Endothelial cell (in vitro differentiated cells): Measurements from ENCODE around the gene NLRP14. TPM values are rescaled to one million over a fixed set of nuclear protein-coding genes. Genes with fewer than 3 reads are reported as not detected.
A peak's percentile ranks its signal among the peaks of the same experiment; 100 is the strongest.

Experiments
- DNase-seq: peaks from one replicate; pipeline ENCODE4 v3.0.0; 2021; ENCODE audit warnings: low spot score
- H3K27ac Mint-ChIP-seq: one replicate; pipeline ENCODE4 v1.8.0; 2021; ENCODE audit warnings: mixed read lengths, inconsistent platforms; ENCODE audit not compliant: unreplicated experiment
- H3K27me3 Mint-ChIP-seq: one replicate; pipeline ENCODE4 v1.8.0; 2021; ENCODE audit warnings: mild to moderate bottlenecking, moderate library complexity, mixed read lengths, inconsistent platforms; ENCODE audit not compliant: unreplicated experiment
- H3K36me3 Mint-ChIP-seq: one replicate; pipeline ENCODE4 v1.8.0; 2021; ENCODE audit warnings: mild to moderate bottlenecking, low read depth, mixed read lengths, inconsistent platforms; ENCODE audit not compliant: unreplicated experiment
- H3K4me1 Mint-ChIP-seq: one replicate; pipeline ENCODE4 v1.8.0; 2021; ENCODE audit warnings: mild to moderate bottlenecking, mixed read lengths, inconsistent platforms; ENCODE audit not compliant: unreplicated experiment
- H3K4me3 Mint-ChIP-seq: one replicate; pipeline ENCODE4 v1.8.0; 2021; ENCODE audit warnings: mild to moderate bottlenecking, mixed read lengths, inconsistent platforms; ENCODE audit not compliant: unreplicated experiment
- H3K9me3 Mint-ChIP-seq: one replicate; pipeline ENCODE4 v1.8.0; 2021; ENCODE audit warnings: mixed read lengths, inconsistent platforms; ENCODE audit not compliant: unreplicated experiment
- CTCF ChIP-seq: fragments of 200-600 bp; sonication (generic); IDR thresholded peaks from one replicate; pipeline ENCODE4 v1.5.0; 2021; ENCODE audit warnings: antibody characterized with exemption; ENCODE audit not compliant: unreplicated experiment
- total RNA-seq: library from RNA; stranded (reverse); fragmentation: NEBNext Ultra II Directional; extraction: Animal tissue kit (Norgen Biotek cat#: 25700); gene quantifications from one replicate; pipeline ENCODE4 v1.2.1, GENCODE V29; 2021; ENCODE audit not compliant: unreplicated experiment

Gene NLRP14
- total RNA-seq, 1 donor from 2014 or later: 0.13 TPM

GRCh38 chr11:7014118-7014517, 6.2 kb upstream of the NLRP14 start:
- Mint-ChIP-seq H3K27me3 (peaks cover 3% of the 10 kb centered on the region), H3K4me1 (peaks cover 8% of the 10 kb centered on the region), H3K4me3 (no peak overlapping the region), H3K36me3 (no peaks in the 10 kb centered on the region), H3K9me3 (no peaks in the 10 kb centered on the region), H3K27ac (no peak overlapping the region)
- no peak for DNase-seq
- TF ChIP-seq CTCF: no peak

GRCh38 chr11:7016011-7016410, 4.3 kb upstream of the NLRP14 start:
- TF ChIP-seq CTCF: no peak
- Mint-ChIP-seq H3K9me3 (no peaks in the 10 kb centered on the region), H3K4me1 (peaks cover 11% of the 10 kb centered on the region), H3K27me3 (peaks cover 5% of the 10 kb centered on the region), H3K4me3 (no peak overlapping the region), H3K36me3 (no peaks in the 10 kb centered on the region), H3K27ac (no peak overlapping the region)
- no peak for DNase-seq

GRCh38 chr11:7019500-7020182, 638 bp upstream of the NLRP14 start:
- peak; percentile 51 for DNase-seq

GRCh38 chr11:7021318-7021717, 1.0 kb downstream of the NLRP14 start:
- peaks cover 6% of the 10 kb centered on the region for H3K4me1 Mint-ChIP-seq
- TF ChIP-seq CTCF: no peak
- no peak overlapping the region for H3K4me3 Mint-ChIP-seq
- no peak for DNase-seq
- H3K9me3 Mint-ChIP-seq: no peaks in the 10 kb centered on the region
- H3K36me3 Mint-ChIP-seq: no peaks in the 10 kb centered on the region
- H3K27me3 Mint-ChIP-seq: peaks cover 5% of the 10 kb centered on the region
- no peak overlapping the region for H3K27ac Mint-ChIP-seq

More at GRCh38 chr11:7019500-7020182, 638 bp upstream of the NLRP14 start:
- Mint-ChIP-seq H3K27ac (peak overlapping the region; percentile 100), H3K9me3 (no peaks in the 10 kb centered on the region), H3K4me3 (peak overlapping the region; percentile 98), H3K27me3 (peaks cover 5% of the 10 kb centered on the region), H3K36me3 (no peaks in the 10 kb centered on the region), H3K4me1 (peaks cover 6% of the 10 kb centered on the region)
- no peak for TF ChIP-seq CTCF

- Mint-ChIP-seq H3K27me3 (no peaks in the 10 kb centered on the region), H3K4me1 (no peaks in the 10 kb centered on the region), H3K27ac (no peak overlapping the region), H3K36me3 (no peaks in the 10 kb centered on the region), H3K4me3 (no peak overlapping the region), H3K9me3 (no peaks in the 10 kb centered on the region)
- TF ChIP-seq CTCF: no peak
- no peak for DNase-seq
Measured at GRCh38 chr11:7028141-7028540, 7.9 kb downstream of the NLRP14 start.
